Astrocyte (in vitro differentiated cells and primary cell): ENCODE results near the gene COA1.
"Not testable (repeated sequence)": the region's sequence is repeated elsewhere in the genome, so short reads cannot be mapped to it uniquely, and the experiment has no call there.

ENCODE experiments used
- EZH2 ChIP-seq: IDR thresholded peaks from 2 replicates; pipeline ENCODE4 v1.6.1; 2012; ENCODE audit warnings: mild to moderate bottlenecking, low read length, inconsistent platforms; ENCODE audit not compliant: insufficient read depth
- TF ChIP-seq, protein P1 (sequence below): IDR thresholded peaks from 2 replicates; pipeline ENCODE4 v1.5.1; 2011; ENCODE audit warnings: low read depth, mild to moderate bottlenecking, inconsistent platforms, low read length, moderate library complexity; ENCODE audit not compliant: insufficient read depth

DNA sequence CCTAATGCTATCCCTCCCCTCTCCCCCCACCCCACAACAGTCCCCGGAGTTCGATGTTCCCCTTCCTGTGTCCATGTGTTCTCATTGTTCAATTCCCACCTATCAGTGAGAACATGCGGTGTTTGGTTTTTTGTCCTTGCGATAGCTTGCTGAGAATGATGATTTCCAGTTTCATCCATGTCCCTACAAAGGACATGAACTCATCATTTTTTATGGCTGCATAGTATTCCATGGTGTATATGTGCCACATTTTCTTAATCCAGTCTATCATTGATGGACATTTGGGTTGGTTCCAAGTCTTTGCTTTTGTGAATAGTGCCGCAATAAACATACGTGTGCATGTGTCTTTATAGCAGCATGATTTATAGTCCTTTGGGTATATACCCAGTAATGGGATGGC is 43.9 kb upstream of the COA1 start:
- TF ChIP-seq, protein P1, sequence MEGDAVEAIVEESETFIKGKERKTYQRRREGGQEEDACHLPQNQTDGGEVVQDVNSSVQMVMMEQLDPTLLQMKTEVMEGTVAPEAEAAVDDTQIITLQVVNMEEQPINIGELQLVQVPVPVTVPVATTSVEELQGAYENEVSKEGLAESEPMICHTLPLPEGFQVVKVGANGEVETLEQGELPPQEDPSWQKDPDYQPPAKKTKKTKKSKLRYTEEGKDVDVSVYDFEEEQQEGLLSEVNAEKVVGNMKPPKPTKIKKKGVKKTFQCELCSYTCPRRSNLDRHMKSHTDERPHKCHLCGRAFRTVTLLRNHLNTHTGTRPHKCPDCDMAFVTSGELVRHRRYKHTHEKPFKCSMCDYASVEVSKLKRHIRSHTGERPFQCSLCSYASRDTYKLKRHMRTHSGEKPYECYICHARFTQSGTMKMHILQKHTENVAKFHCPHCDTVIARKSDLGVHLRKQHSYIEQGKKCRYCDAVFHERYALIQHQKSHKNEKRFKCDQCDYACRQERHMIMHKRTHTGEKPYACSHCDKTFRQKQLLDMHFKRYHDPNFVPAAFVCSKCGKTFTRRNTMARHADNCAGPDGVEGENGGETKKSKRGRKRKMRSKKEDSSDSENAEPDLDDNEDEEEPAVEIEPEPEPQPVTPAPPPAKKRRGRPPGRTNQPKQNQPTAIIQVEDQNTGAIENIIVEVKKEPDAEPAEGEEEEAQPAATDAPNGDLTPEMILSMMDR = not testable (repeated sequence)
- TF ChIP-seq EZH2 = not testable (repeated sequence)
